Activated naive CD4-positive, alpha-beta T cell treated with anti-CD3 and anti-CD28 coated beads, Interleukin-2, amount 50 U/mL, for 16 hours (primary cell): ENCODE measurements around the gene SDK1.

Source experiments
- DNase-seq: peaks from one replicate; pipeline ENCODE4 v3.0.0-alpha.2; 2020

The SDK1 gene

DNA sequence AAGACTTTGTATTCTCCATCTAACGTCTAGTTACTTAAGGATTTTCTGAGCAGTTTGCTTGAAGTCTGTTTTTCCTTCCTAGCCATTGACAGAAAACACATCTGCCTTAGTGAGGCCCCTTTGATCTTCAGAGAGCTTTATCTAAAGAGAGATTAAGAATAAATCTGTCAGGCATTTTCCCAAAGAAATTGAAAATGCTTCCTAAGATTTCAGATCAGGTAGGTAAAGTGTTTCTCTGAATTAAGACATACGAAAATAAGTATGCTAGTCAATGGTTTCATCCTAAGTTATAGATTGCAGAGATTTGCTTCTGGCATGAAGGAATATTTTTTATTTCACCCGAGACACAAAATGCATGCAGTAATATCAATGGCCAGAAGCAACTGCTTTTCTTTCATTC lies 168.6 kb downstream of the SDK1 start:
- DNase-seq, result no peak

DNA sequence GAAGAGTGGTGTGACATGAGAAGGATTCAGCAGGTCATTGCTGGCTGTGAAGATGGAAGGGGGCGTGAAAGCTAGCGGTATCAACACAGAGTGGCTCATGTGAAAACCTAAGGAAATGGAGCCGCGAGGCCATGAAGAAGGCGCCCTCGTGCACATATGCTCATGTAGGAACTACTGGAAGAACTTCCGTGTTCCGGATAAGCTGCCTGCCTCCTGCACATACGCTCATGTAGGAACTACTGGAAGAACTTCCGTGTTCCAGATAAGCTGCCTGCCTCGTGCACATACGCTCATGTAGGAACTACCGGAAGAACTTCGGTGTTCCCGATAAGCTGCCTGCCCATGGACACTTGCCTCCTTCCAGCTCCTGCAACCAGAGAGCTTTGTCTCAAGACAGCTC lies 179.1 kb downstream of the SDK1 start:
- DNase-seq, result no peak

DNA sequence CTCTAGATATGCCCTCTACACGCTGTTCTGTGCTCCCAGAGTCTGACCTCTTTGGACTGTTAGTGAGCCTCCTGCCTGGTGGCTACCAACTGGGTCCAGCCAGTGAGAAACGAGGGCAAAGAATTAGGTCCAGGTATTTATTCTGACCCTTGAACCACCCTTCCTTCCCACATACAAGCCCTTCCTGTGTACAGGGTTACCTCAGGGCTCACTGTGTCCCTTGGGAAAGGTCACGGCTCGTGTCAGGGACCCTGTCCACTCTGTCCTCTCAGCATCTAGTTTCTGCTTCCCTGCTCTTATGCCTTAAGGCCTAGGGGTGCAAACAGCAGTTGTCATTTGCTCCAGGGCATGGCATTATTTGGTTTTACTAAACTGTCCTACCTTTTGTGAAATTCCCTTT lies 180.4 kb downstream of the SDK1 start:
- DNase-seq, result no peak

DNA sequence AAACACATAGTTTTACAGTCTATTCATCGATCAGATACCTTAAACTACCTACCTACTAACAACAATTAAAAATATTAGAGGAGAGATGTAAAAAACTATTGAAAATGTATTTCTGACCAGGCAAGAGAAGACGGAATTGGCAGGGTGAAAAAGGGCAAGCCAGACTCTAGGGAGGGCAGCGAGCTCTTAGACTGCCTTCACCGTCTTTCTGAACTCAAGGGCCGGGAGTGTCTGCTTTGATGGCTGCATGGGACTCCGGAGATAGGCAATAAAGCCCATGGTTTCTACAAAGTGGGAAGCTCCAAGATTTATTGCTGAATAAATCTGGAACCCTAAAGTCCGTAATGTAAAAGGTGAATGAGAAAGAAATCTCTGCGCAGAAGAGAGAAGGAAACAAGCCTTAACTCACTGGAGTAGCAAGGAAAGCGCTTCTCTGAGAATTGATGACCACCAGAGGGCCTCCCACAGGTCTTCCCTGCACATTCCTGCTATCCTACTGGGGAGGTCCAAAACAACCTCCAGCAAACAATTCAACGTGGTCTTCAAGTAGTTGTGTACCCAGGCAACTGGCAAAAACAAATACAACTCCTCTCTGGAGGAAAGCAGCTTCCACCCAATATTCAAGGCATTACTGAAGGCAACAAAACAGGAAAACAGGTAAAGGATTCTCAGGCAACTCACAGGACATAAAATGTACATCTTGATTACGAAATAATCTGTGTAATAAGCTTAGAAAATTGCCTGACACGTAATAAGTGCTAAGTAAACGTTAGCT lies 181.3 kb downstream of the SDK1 start:
- no peak for DNase-seq

DNA sequence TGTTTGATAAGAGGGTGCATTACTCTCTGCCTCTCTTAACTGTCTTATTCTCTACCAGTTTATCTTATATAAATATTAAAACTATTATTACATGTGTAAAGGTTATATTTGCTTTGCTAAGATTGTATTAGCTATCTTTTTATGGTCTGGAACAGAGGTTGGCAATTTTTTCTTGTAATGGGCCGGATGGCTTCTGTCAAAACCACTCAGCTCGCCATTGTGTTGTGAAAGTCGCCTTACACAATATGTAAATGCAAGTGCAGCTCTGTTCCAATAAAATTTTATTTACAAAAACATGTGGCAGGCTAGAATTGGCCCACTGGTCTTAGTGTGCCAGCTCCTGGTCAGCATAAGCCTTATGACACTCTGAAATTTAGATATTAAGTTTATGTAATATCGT lies 185.8 kb downstream of the SDK1 start:
- no peak for DNase-seq

DNA sequence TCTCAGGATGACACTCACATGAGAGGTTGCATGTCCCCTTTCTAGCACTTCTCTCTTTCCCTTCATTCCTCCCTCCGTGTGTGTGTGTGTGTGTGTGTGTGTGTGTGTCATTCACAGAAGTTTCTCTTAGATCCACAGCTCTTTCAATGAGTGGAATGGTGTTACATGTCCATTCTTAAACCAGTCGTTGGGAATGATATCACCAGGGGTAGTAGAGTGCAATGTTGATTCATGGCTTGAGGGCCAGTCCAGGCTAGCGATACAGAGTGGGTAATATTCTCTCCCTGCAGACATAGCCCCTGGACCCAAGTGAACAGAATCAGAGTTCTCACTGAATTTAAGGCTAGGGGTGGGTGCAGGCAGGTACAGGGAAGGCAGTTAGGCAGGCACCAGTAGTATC lies 187.8 kb downstream of the SDK1 start:
- no peak for DNase-seq

DNA sequence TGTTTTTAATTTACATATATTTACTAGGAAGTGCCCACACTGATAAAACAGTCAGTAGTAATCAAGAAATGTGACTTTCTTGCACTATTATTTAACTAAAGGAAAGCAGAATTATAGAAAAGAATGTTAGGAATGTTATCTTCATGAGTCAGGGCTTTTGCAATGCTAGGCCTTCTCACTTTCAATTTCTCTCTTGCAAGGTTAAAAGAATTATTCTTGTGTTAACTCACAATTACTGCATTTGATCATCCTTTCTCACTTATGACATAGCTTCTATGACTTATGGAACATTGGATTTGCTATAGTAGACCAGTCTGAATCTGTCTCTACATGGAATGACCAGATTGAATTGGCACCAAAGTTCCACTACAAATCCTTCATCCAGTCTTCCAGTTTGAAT lies 192.4 kb downstream of the SDK1 start:
- no peak for DNase-seq

DNA sequence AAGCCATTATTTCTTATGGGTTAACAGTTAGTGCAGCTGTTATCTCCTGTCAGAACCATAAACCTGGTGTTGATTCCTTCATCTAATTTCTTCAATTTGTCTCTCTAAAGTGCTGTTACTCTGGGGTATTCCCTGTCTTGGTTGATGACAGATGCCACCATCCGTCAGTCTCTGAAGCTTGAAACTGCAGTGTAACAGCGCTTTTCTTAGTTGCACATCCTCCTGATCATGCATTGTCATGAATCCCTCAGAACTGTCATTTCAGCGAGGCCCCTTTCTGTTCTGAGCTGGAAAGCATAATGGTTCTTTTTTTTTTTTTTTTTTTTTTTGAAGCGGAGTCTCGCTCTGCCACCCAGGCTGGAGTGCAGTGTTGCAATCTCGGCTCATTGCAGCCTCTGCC lies 193.9 kb downstream of the SDK1 start:
- no peak for DNase-seq

DNA sequence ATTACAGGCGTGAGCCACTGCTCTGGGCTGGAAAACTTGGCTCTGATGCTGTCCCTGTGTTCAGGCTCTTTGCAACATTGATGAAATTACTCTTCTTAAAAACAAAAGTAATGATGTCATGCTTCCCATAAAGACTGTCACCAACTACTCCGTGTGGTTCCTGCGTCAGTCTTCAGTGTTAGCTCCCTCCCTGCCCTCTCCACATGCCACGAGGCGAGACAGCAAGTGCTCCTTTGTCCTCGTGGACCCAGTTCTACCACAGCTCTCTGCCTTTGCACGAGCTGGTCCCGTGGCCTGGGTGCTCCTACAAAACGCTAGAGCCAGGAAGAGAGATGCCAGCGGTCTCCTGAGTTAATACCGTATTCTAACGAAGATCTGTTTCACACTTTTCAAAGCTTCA lies 194.5 kb downstream of the SDK1 start:
- no peak for DNase-seq

DNA sequence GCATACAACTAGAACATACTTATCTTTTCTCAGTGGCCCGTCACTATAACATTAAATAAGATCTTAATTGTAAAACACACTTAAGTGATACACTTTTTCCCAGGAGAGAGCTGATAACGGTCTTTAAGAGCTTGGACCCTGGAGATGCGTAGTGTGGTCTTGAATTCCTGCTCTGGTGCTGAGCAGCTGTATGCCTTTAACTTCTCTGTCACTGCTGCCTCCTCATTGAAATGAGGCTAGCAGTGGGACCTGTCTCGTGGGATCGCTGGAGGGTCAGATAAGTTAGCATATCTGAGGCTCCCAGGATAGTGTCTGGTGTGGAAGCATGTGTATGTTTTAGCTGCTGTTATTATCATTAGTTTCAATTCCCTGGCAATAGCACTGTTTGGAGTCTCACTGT lies 194.9 kb downstream of the SDK1 start:
- DNase-seq, result no peak

DNA sequence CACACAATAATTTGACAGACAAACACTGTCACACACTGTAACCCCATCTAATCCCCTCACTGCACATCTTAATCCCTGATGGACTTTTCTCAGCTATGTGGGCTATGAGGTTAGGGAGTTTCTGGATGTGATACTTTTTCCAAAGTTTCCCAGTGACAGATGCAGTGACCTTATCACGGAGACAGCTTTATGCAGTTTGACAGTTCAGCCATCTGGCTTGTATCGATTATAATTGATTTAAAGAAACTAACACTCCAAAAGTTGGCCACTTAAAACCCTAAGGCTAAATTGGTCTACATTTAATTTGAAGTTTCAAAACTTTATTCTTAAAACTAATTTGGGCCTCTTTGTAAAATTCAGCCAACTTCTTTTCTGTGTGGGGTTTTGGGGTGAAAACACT lies 196.7 kb downstream of the SDK1 start:
- DNase-seq, result no peak

DNA sequence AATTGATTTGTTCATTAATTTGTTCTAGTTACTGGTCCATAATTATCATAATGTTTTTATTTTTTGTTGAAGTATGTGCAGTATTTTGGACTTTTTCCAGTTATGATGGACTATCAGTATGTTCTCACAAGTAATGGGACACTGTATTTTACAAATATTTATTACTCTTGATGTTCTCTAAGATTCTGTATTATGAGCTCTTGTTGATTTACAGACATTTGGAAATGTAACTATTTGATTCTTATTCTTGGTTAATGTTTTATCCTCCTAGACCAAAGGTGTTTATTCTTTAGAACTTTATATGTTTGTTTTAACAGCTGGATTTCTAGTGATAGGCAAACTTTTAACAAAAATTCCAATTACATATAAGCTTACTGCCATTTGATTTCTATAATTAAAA lies 200.6 kb downstream of the SDK1 start:
- DNase-seq, result no peak

DNA sequence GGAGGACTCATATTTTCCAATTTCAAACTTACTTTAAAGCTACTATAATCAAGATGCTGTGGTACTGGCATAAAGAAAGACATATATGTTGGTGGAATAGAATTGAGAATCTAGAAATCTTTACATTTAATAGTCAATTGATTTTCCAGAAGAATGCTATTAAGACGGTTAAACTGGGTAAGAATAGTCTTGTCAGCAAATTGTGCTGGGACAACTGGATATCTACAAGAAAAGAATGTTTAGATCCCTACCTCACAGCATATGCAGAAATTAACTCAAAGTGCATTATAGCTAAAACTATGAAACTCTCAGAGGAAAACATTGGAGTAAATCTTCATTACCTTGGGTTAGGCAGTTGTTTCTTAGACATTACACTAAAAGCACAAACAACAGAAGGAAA lies 203.3 kb downstream of the SDK1 start:
- no peak for DNase-seq

DNA sequence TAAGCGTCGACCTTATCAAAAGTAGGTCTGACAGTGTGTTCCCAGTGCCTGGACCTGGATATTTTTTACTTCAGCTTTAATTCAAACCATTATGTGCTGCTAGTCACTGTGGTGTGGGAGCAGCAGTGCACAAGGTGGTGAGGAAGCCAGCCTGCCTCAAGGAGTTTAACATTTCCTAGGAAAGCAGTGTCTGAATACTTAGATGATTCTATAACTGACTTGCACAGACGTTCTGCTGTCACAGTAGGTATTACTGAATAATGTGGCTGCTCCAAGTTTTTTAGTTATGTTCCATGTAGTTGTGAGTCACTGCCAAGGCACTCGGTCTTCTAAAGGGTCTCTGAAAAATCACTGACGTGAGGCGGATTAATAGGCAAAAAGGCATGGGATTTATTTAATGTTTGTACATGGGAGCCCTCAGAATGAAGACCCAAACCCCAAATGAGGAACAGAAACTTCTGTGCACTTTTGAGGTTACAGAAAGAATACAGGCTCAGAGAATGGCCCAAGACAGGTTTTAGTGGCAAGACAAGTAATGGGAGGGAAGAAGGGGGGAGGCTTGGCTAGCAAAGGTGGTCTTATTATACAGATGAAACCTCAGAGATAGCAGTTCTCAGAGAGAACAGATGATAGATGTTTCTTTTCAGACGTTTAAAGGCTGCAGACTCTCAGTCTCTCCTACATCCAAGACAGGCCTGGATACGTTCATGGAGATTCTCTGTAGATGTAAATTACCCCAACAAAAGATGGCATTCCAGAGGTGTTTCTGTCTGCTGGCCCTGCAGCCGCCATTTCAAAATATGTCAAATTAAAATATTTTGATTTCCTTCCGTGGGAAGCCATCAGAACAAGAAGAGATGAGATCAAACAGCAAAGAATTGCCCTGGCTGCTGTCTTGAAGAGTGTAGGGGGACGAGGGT lies 209.3 kb downstream of the SDK1 start:
- DNase-seq, result no peak

DNA sequence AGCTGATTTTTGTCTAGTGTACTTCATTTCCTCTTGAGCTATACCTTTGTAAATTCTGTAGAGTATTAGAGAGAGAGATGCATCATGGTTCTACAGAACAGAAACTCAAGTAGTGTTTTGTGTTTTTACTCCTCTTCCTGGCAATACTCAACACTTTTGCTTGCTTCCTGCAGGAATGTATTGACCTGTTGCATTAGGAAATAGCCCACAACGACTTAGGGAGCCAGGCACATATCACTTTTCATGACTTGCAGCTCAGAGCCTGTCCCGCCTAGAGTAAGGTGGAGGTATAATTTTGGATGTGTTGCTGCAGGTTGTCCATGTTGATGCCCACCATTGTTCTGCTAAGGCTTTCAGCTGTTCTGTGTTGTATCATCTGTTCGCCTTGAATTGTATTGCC lies 216.3 kb downstream of the SDK1 start:
- no peak for DNase-seq

DNA sequence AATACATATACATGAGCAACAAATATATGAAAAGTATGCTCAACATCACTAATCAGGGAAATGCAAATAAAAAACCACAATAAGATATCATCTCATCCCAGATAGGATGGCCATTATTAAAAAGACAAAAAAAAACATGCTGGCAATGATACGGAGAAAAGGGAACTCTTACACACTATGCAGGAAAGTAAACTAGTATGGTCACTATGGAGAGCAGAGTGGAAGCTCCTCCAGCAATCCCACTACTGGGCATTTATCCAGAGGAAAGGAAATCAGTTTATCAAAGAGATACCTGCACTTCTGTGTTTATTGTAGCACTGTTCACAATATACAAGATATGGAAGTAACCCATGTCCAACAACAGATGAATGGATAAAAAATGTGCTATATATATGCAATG lies 217.5 kb downstream of the SDK1 start:
- no peak for DNase-seq

DNA sequence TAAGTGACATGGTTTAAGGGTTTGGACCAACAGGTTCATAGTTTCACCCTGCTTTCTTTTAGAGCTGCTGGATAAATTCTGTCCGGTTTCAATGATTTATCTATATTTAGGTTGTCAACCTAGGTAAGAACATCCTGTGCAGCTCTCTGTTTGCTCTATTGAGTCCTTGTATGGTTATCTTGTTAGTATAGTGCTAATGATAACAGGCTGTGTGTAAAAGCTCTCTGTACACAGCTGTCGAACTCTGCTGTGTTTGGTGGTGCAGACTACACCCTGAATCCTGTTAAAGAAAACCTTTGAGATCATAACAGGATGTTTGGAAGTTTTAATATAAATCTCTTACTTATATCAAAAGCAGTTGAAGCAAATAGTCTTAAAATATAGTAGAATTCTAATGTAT lies 219.2 kb downstream of the SDK1 start:
- DNase-seq, result no peak

DNA sequence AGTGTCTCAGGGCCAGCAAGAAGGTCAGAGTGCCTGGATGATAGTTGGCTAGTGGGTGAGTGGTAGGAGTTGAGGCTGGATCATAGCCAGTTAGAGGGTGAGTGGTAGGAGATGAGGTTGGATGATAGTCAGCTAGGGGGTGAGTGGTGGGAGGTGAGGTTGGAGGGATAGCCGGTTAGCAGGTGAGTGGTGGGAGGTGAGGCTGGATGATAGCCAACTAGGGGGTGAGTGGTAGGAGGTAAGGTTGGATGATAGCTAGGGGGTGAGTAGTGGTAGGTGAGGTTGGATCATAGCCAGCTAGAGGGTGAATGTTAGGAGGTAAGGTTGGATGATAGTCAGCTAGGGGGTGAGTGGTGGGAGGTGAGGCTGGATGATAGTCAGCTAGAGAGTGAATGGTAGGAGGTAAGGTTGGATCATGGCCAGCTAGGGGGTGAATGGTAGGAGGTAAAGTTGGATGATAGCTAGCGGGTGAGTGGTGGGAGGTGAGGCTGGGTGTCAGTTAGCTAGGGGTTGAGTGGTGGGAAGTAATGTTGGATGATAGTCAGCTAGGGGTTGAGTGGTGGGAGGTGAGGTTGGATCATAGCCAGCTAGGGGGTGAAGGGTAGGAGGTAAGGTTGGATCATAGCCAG lies 226.6 kb downstream of the SDK1 start:
- DNase-seq, result no peak

DNA sequence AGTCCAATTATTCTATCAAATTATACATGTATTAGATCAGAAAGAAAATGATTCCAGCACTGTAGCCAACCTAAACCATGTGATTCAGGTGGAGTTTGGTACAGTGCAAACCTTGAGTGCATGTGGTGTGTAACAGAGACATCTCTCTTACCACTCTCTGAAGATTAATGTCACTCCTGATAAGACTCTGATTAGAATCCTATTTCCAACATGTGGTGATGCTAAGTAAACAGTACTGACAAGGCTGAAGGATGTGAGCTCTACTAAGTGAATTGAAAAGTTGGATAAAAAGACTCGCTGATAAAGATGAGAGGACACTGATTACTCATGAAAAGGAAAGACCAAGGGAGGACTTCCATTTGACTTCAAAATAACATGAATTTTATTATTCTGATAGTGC lies 232.0 kb downstream of the SDK1 start:
- DNase-seq, result no peak

DNA sequence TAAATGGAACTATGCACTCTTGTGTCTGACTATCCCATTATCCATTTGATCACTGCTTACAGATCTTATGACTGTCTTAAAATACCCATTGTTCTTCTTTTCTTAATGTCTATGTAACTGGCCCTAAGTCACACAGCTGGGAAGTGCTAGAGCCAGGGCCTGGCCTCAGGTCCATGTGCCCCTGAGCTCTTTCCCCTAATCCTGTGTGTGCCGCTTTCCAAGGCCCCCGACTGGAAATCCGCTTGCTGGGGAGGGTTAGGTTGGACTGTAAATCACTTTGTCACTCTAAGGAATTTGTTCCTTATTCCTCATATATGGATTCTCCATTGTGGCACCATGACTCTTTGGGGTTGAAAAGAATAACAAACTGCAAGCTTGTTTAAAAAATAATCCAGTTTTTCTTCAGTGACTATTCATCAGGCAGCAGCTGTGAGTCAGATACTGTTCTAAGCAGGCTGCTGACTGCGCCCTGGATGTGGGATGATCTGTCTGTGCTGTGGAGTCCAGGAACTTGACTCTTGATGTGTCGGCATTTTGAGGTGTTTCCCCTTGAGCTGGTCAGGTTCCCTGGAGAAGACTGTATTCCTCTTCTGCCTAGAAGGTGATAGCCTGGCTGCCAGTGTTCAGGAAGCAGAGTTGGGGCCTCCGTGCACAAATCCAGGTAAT lies 236.3 kb downstream of the SDK1 start:
- DNase-seq, result no peak

DNA sequence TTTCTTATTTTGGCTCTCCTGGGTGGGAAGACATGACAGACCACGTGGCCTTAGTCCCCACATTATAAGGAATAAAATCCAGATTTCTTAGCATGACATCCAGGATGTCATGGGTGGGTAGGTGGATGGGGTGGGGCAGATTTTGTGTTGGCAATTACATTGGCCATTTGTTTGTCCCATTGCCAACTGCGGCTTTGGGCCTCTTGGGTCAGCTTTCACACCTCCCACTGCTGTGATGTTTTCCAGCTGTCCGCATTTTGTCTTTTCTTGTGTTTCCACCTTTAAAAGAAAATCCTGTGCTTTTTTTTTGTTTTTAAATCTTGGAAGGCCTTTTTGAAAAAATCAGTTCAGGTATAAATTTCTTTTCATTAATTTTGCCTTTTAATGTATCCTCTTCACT lies 237.0 kb downstream of the SDK1 start:
- no peak for DNase-seq

DNA sequence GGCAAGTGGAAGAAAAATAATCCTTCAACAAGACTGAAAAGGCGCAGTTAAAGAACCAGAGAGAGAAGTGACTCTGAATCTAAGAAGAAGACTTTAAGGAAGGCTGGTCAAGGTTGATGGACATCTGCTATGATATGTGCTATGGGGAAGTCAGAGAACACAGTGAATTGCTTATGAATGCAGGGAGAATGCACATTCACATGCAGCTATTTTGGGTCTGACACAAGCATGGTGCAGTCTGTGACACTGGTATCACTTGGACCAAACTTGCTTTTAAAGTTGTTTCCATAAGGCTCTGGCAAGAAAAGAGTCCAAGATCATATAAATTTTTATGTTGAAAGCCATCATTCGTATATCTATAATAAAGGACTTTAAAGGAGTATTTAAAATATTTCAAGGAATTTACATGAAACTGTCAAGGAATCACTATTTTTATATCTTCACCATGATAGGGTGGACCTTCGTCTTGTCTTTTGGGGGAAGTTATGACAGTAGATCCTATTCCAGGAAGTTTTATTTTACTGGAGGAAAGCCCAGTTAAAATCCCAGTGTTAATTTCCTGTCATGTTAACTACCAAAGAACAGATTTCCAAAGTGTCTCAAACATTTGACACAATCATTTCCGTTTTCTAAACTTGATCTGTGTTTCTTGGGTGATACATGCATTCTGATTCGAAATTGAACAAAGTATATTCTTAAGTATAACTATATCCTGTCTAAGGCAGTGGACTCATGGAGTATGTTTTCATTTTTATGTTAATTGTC lies 239.6 kb downstream of the SDK1 start:
- DNase-seq, result no peak

DNA sequence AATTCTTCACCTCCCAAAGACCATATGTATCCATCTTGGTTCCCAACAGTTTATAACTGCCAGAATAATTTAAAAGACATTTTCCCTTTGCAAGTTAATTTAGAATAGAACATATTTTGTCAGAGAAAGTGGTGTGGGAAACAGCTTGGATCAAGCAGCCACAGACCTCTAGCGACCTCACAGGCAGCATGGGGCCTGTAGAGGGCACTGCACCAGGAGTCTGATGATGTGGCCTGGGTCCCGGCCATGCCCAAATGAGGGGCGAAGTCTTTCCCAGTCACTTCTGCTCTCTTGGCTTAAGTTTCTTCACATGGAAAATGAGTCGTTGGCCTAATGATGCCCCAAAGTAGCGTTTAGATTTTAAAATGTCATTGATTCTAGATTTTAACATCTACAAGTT lies 243.2 kb downstream of the SDK1 start:
- no peak for DNase-seq
